ENCODE measurements around the gene KIAA0232. TPM values are rescaled to one million over a fixed set of nuclear protein-coding genes. Genes with fewer than 3 reads are reported as not detected.
A peak's percentile ranks its signal among the peaks of the same experiment; 100 is the strongest.

Gene KIAA0232
- total RNA-seq, 2 donors from 2014 or later, result 9.4 to 10.5 TPM

DNA sequence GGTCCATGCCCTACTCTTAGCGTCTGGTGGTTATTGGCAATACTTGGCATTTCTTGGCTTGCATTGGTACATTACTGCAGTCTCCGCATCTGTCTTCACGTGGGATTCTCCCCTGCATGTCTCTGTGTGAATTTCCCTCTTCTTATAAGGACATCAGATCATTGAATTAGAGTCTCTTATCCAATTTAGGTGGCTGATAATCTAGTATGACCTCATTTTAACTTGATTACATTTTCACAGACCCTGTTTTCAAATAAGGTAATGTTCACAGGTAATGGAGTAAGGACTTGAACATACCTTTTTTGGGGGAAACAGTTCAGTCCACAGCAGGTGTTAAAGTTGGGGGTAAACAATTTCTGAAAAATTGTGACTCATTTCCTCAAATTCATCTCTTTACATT, 16.6 kb downstream of the KIAA0232 start:
- H3K9me3 Mint-ChIP-seq, result no peaks in the 10 kb centered on the region
- H3K4me1 Mint-ChIP-seq, result peaks cover 19% of the 10 kb centered on the region
- H3K4me3 Mint-ChIP-seq, result no peak overlapping the region
- no peak overlapping the region for H3K27ac Mint-ChIP-seq
- ATAC-seq (replicated peaks), result no peak
- peaks cover 14% of the 10 kb centered on the region for H3K36me3 Mint-ChIP-seq (ENCODE audit: low read depth)
- no peaks in the 10 kb centered on the region for H3K27me3 Mint-ChIP-seq

DNA sequence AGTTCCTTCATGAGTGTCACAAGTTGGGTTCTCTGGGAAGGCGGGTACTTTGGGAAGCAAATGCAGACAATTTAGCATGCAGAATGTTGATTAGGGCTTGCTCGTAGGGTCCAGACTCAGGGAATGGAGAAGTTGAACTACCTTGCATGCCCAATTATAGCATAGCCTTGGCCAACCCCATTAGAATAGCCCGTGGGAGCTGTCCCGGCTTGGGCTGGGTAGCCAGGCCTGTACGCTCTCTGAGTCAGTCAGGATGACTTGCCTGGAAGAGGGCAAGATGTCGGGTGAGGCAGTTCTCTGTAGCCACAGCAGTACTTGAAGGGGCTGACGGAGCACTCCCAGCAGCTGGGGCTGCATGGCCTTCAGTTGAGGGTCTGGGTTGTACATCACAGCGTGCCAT, 19.5 kb downstream of the KIAA0232 start:
- no peak overlapping the region for H3K4me3 Mint-ChIP-seq
- peaks cover 2% of the 10 kb centered on the region for H3K36me3 Mint-ChIP-seq (ENCODE audit: low read depth)
- no peak overlapping the region for H3K27ac Mint-ChIP-seq
- peaks cover 10% of the 10 kb centered on the region for H3K4me1 Mint-ChIP-seq
- H3K9me3 Mint-ChIP-seq, result no peaks in the 10 kb centered on the region
- no peak for ATAC-seq (replicated peaks)
- H3K27me3 Mint-ChIP-seq, result no peaks in the 10 kb centered on the region

DNA sequence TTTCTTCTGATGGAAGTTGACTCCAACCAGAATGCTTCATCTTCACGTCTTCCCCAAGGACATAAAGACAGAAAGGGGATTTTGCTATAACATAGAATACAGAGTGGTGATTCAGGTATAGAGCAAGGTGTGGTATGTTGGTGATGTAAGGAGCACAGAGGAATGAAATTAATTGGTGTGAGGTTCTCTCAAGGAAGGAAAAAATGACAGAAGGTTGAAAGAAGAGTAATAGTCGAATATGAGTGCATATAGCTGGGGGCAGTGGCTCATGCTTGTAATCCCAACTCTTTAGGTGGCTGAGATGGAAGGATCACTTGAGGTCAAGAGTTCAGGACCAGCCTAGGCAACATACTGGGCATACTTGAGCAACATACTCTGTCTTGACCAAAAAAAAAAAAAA, 20.1 kb downstream of the KIAA0232 start:
- H3K27me3 Mint-ChIP-seq, result no peaks in the 10 kb centered on the region
- no peaks in the 10 kb centered on the region for H3K36me3 Mint-ChIP-seq (ENCODE audit: low read depth)
- no peaks in the 10 kb centered on the region for H3K9me3 Mint-ChIP-seq
- peaks cover 9% of the 10 kb centered on the region for H3K4me1 Mint-ChIP-seq
- H3K4me3 Mint-ChIP-seq, result no peak overlapping the region
- H3K27ac Mint-ChIP-seq, result no peak overlapping the region
- ATAC-seq (replicated peaks), result peak; percentile 26

DNA sequence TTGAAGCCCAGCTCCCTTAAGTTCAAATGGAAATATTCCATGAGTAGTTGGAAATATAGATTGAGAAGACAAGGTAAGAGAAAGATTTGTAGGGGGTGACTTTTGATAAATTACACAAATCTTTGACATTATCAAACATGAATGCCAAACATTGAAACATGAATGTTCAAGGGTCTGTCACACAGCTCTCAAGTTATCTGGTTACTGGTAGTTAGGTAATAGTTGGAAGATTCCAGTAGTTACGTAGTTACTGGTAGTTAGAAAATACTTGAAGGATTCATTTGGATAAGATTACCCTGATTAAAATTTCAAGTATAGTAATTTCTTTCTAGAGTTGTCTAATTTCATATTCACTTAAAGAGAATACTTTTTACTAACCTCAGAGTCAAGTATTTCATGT, 20.7 kb downstream of the KIAA0232 start:
- no peak for ATAC-seq (replicated peaks)

DNA sequence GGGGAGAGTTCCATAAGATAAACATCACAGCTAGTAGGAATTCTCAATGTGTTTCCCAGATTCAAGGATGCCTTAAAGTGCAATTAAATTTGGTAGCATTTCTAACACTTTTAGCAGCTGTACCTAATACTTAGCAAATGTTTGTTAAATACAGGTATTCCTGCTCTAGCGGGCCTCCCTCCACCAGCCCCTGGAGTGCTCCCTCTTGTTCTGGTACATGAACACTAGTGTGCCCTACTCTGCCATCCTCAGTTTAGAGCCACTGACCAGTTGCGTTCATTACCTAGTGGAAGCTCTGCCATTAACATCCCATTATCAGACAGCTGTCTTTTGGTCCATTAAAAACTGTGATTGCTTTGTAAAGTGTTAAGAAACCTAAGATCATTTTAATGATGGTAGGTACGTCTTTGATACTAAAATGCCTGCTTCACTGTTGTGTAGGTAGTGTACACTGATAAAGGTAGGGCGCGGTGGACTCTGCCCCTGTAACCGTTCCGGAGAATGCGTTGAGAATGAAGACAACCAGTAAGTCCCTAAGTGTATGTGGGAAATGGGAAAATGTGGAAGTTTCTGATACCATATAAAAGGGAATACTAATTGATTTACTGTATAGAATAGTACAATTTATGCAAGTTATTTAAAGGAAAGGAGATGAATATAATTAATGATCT, 21.7 kb downstream of the KIAA0232 start:
- no peak for ATAC-seq (replicated peaks)
- Mint-ChIP-seq H3K36me3 (ENCODE audit: low read depth) (no peaks in the 10 kb centered on the region), H3K27ac (no peak overlapping the region), H3K4me1 (peaks cover 16% of the 10 kb centered on the region), H3K9me3 (no peaks in the 10 kb centered on the region), H3K4me3 (no peak overlapping the region), H3K27me3 (no peaks in the 10 kb centered on the region)

More for the DNA sequence above, 20.7 kb downstream of the KIAA0232 start:
- H3K4me1 Mint-ChIP-seq, result peaks cover 10% of the 10 kb centered on the region
- H3K27ac Mint-ChIP-seq, result no peak overlapping the region
- H3K27me3 Mint-ChIP-seq, result no peaks in the 10 kb centered on the region
- no peak overlapping the region for H3K4me3 Mint-ChIP-seq
- H3K36me3 Mint-ChIP-seq (ENCODE audit: low read depth), result no peaks in the 10 kb centered on the region
- no peaks in the 10 kb centered on the region for H3K9me3 Mint-ChIP-seq

DNA sequence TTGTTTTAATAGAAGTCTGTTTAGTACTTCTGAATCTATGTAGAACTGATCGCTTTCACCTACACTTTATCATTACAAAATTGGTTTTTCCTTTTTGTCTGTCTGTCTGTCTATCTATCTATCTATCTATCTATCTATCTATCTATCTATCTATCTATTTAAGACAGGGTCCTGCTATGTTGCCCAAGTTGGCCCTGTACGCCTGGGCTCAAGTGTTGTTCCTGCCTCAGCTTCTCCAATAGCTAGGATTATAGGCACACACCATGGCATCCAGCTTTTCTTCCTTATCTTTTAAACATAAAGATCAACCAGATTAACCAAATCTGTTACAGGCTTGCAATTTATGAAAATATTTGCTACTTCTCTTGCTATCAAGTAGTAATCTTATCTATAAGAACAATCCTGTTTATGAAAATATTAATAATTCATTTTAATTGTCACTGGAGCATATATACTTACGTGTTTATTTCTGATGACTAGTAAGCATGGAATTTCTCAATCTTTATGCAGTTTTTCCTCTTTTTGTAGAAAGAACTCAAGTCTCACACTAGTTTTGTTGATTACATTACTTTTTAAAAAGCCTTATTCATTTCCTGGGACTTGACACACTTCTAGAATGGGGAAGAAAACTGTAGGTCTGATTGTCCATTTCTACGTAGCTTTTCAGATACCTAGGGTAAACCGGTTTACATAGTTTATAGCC, 24.5 kb downstream of the KIAA0232 start:
- Mint-ChIP-seq H3K27ac (no peak overlapping the region), H3K9me3 (no peaks in the 10 kb centered on the region), H3K27me3 (no peaks in the 10 kb centered on the region), H3K4me3 (no peak overlapping the region), H3K4me1 (peaks cover 22% of the 10 kb centered on the region), H3K36me3 (ENCODE audit: low read depth) (no peaks in the 10 kb centered on the region)
- no peak for ATAC-seq (replicated peaks)

DNA sequence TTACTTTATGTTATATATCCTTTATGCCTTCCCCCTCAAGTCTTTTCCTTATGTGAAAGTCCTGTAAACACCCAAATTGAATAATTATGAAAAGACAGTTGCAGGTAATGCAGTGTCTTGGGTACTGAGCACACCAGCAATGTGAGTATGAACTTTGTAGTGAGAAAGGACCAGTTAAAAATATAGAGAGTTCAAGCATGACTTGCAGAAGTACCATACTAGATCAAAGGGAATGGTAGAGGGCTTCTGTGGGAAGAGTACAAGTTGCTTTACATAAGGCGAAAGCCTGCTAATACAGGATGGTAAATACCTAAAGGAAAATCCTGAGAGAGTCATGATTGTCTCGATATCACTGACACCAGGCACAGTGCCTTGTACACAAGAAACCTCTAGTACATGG, 25.7 kb downstream of the KIAA0232 start:
- H3K4me1 Mint-ChIP-seq, result peaks cover 17% of the 10 kb centered on the region
- peak overlapping the region; percentile 37 for H3K27ac Mint-ChIP-seq

DNA sequence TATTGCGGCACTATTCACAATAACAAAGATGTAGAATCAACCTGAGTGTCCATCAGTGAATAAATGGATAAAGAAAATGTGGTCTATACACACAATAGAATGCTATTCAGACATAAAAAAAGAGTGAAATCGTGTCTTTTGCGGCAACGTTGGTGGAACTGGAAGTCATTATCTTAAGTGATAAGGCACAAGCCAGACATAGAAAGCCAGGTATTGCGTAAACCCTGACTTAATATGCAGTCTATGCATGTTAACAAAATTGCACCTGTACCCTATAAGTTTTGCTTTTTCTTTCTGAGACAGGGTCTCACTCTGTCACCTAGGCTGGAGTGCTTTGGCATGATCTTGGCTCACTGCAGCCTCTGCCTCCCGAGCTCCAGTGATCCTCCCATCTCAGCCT, 28.6 kb downstream of the KIAA0232 start:
- peaks cover 14% of the 10 kb centered on the region for H3K4me1 Mint-ChIP-seq
- ATAC-seq (replicated peaks), result no peak
- peaks cover 6% of the 10 kb centered on the region for H3K36me3 Mint-ChIP-seq (ENCODE audit: low read depth)
- no peaks in the 10 kb centered on the region for H3K27me3 Mint-ChIP-seq
- H3K4me3 Mint-ChIP-seq, result no peak overlapping the region
- no peak overlapping the region for H3K27ac Mint-ChIP-seq
- no peaks in the 10 kb centered on the region for H3K9me3 Mint-ChIP-seq

More for the DNA sequence above, 25.7 kb downstream of the KIAA0232 start:
- Mint-ChIP-seq H3K9me3 (no peaks in the 10 kb centered on the region), H3K36me3 (ENCODE audit: low read depth) (no peaks in the 10 kb centered on the region), H3K4me3 (no peak overlapping the region), H3K27me3 (no peaks in the 10 kb centered on the region)
- ATAC-seq (replicated peaks), result no peak

DNA sequence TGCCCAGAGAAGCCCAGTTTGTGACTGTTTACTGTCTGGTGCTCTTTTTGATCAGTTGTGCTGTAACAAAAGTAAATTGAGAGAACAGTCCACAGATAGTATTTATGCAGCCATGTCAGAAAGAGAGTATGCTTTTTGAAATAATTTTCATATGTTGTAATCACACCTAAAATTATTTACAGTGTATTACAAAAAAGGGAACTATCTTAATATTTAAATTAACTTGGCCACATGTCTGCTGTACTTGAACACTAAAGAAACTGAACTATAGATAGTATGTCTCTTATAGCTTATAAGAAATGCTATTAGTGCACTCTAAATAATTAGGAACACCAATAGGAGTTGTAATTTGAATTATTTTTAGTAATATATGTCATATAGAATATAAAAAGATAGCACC, 30.2 kb downstream of the KIAA0232 start:
- Mint-ChIP-seq H3K9me3 (no peaks in the 10 kb centered on the region), H3K4me3 (no peak overlapping the region), H3K27ac (no peak overlapping the region), H3K27me3 (no peaks in the 10 kb centered on the region), H3K36me3 (ENCODE audit: low read depth) (peaks cover 10% of the 10 kb centered on the region), H3K4me1 (peaks cover 14% of the 10 kb centered on the region)
- ATAC-seq (replicated peaks), result no peak

DNA sequence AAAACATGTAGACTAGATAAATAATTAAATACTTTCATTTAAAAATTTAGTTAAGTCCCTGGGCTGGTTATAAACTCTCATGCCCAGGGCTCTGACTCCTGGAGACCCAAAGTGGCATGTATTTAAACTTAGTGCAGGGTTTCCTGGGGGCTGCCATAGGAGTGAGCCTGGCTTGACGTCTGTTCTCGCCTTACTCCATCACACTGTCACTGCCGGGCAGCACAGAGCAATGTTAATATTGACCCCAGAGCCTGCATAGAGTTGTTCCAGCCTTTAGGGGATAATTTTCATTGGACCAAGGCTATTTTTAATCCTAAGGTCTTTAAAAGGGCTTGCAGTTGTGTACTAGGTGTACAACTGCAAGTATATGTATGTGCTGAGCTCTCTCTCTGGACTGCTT, 31.2 kb downstream of the KIAA0232 start:
- Mint-ChIP-seq H3K9me3 (no peaks in the 10 kb centered on the region), H3K4me1 (peaks cover 8% of the 10 kb centered on the region), H3K27me3 (no peaks in the 10 kb centered on the region)

DNA sequence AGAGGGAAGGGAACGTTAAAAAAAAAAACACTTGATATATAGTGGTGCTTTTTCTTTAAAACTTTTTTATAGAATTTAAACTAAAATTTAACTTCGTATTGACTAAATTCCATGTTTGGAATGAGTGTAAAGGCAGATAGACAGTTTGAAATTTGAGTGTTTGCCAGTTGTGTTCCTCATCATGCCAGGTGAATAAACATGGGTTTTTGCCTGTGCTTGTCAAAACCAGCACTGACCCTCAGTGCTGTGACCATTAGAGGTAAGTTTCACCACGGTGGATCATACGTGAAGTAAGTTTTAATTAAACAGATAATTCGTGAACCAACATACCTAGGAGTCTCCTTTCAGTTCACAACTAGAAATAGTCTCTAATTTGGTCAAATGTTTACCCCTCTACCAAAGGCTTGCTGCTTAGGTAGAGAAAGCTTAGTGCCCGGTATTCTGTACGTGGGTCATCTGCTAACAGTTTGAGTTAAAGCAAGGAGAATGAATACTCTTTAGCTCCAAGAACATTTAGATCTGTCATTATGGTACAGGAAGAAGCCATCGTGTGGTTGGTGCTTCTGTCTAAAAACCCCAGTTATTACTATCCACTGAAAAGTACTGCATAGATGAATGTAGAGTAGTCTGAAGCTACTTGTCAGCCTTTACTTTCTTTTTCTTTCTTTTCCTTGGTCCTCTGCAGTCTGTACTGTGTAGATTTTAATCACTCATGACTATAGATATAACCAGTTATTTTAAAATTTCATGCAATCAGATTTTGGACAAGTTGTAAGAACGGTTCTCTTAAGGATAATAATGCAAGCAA, 32.7 kb downstream of the KIAA0232 start:
- Mint-ChIP-seq H3K27ac (no peak overlapping the region), H3K36me3 (ENCODE audit: low read depth) (peaks cover 19% of the 10 kb centered on the region), H3K4me1 (peaks cover 7% of the 10 kb centered on the region), H3K4me3 (no peak overlapping the region), H3K9me3 (peaks cover 6% of the 10 kb centered on the region), H3K27me3 (no peaks in the 10 kb centered on the region)
- peak; percentile 53 for ATAC-seq (replicated peaks)

More for the DNA sequence above, 31.2 kb downstream of the KIAA0232 start:
- Mint-ChIP-seq H3K4me3 (no peak overlapping the region), H3K36me3 (ENCODE audit: low read depth) (peaks cover 19% of the 10 kb centered on the region), H3K27ac (no peak overlapping the region)
- no peak for ATAC-seq (replicated peaks)

DNA sequence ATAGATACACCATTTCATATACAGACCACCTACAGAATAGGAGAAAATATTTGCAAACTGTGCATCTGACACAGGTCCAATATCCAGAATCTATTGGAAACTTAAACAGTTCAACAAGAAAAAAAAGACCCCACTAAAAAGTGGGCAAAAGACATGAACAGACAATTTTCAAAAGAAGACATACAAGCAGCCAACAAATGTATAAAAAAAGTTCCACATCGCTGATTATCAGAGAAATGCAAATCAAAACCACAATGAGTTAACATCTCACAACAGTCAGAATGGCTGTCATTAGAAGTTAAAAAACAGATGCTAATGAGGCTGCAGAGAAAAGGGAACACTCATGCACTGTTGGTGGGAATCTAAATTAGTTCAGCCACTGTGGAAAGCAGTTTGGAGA, 36.8 kb downstream of the KIAA0232 start:
- Mint-ChIP-seq H3K4me1 (no peaks in the 10 kb centered on the region), H3K4me3 (no peak overlapping the region), H3K27ac (no peak overlapping the region), H3K36me3 (ENCODE audit: low read depth) (peaks cover 25% of the 10 kb centered on the region), H3K9me3 (peaks cover 6% of the 10 kb centered on the region), H3K27me3 (no peaks in the 10 kb centered on the region)
- no peak for ATAC-seq (replicated peaks)

DNA sequence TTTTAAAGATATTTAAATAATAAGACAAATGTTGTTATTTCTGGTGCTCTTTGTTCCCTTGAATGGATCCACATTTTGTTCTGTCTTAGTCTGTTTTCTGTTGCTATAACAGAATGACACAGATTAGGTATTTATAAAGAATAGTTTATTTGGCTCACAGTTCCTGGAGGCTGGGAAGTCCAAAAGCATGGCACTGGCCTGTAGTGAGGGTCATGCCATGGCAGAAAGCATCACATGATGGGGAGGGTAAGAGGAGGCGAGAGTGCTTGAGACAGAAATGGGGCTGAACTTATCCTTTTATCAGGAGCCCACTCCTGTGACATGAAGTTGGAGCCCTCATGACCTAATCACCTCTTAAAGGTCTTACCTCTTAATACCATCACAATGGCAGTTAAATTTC, 38.2 kb downstream of the KIAA0232 start:
- no peaks in the 10 kb centered on the region for H3K27me3 Mint-ChIP-seq
- peaks cover 6% of the 10 kb centered on the region for H3K9me3 Mint-ChIP-seq
- no peak overlapping the region for H3K27ac Mint-ChIP-seq
- H3K36me3 Mint-ChIP-seq (ENCODE audit: low read depth), result peaks cover 35% of the 10 kb centered on the region
- H3K4me1 Mint-ChIP-seq, result no peaks in the 10 kb centered on the region
- no peak for ATAC-seq (replicated peaks)
- no peak overlapping the region for H3K4me3 Mint-ChIP-seq

DNA sequence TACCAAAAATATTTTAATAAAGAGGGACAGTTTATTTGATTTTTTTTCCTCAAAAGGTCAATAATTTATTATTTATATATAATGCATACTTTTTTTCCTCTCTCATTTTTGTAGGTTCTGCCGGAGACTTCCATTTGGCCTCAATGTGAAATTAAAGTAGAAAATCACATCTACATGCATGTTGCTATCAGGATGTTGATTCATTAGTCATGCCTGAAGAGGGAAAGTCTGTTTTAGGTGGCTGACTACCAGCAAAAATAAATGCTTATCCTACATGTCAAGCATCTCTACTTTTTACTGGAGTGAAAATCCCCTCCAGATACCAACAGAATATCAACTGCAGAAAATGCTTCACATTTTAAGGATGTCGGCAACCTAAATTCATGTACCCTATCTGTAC, 41.5 kb downstream of the KIAA0232 start:
- H3K36me3 Mint-ChIP-seq (ENCODE audit: low read depth), result peaks cover 50% of the 10 kb centered on the region
- H3K4me1 Mint-ChIP-seq, result no peaks in the 10 kb centered on the region
- H3K27ac Mint-ChIP-seq, result no peak overlapping the region
- H3K9me3 Mint-ChIP-seq, result peaks cover 6% of the 10 kb centered on the region
- no peaks in the 10 kb centered on the region for H3K27me3 Mint-ChIP-seq
- ATAC-seq (replicated peaks), result no peak
- no peak overlapping the region for H3K4me3 Mint-ChIP-seq
